Ramos (cell line): ENCODE measurements around the gene TXNRD2.

Source experiments
- in situ Hi-C: fragments of 300-500 bp; cut with MboI; formaldehyde crosslinking; loops from one replicate; pipeline ENCODE4 v1.14.3; 2022; ENCODE audit warnings: low sequenced_read_pairs; ENCODE audit not compliant: unreplicated experiment

TXNRD2 gene

GRCh38 chr22:19871845-19872778 is 69.5 kb downstream of the TXNRD2 start:
- in situ Hi-C loops, result no loop called here

- in situ Hi-C loops, result no loop called here
These were observed 70.4 kb downstream of the TXNRD2 start for GRCh38 chr22:19871023-19871844.

GRCh38 chr22:19870153-19871022 is 71.2 kb downstream of the TXNRD2 start:
- in situ Hi-C loops, result no loop called here

GRCh38 chr22:19869497-19870152 is 72.0 kb downstream of the TXNRD2 start:
- in situ Hi-C loops, result no loop called here

GRCh38 chr22:19868773-19869471 is 72.7 kb downstream of the TXNRD2 start:
- in situ Hi-C loops, result no loop called here

GRCh38 chr22:19868333-19868732 is 73.3 kb downstream of the TXNRD2 start:
- in situ Hi-C loops, result no loop called here

GRCh38 chr22:19867617-19868016 is 74.0 kb downstream of the TXNRD2 start:
- in situ Hi-C loops, result no loop called here

GRCh38 chr22:19866665-19867009 is 75.0 kb downstream of the TXNRD2 start:
- in situ Hi-C loops, result no loop called here

GRCh38 chr22:19865141-19865829 is 76.3 kb downstream of the TXNRD2 start:
- in situ Hi-C loops, result no loop called here

GRCh38 chr22:19864538-19865106 is 77.0 kb downstream of the TXNRD2 start:
- in situ Hi-C loops, result no loop called here

- in situ Hi-C loops, result no loop called here
These were observed 78.0 kb downstream of the TXNRD2 start for GRCh38 chr22:19863571-19863970.

GRCh38 chr22:19862619-19863246 is 78.9 kb downstream of the TXNRD2 start:
- in situ Hi-C loops, result no loop called here

GRCh38 chr22:19859861-19860510 is 81.6 kb downstream of the TXNRD2 start:
- in situ Hi-C loops, result no loop called here

GRCh38 chr22:19857382-19857781 is 84.2 kb downstream of the TXNRD2 start:
- in situ Hi-C loops, result no loop called here

GRCh38 chr22:19855504-19856409 is 85.9 kb downstream of the TXNRD2 start:
- in situ Hi-C loops, result no loop called here

GRCh38 chr22:19854778-19855503 is 86.7 kb downstream of the TXNRD2 start, which contains the start of the genes GNB1L and RTL10:
TSS of gene GNB1L (minus strand) at chr22:19854874. CDS start at chr22:19821355, 33,519 bp downstream.
TSS of gene RTL10 (minus strand) at chr22:19854874. CDS start at chr22:19852261, 2,613 bp downstream.
- in situ Hi-C loops, result no loop called here
